ES-I3 (cell line): Measurements from ENCODE around the gene GIPR.
"Not testable (repeated sequence)": the region's sequence is repeated elsewhere in the genome, so short reads cannot be mapped to it uniquely, and the experiment has no call there.

Experiments
- H3K36me3 ChIP-seq: 2 replicates; pipeline ENCODE4 v1.6.1; 2013; ENCODE audit warnings: mild to moderate bottlenecking, low read length, control low read depth, moderate library complexity; ENCODE audit not compliant: insufficient read depth
- H3K4me1 ChIP-seq: 2 replicates; pipeline ENCODE4 v1.6.1; 2013; ENCODE audit warnings: mild to moderate bottlenecking, control low read depth, low read length; ENCODE audit not compliant: insufficient read depth
- H3K9ac ChIP-seq: 2 replicates; pipeline ENCODE4 v1.6.1; 2013; ENCODE audit warnings: low read depth, mild to moderate bottlenecking, low read length, moderate library complexity
- H3K9me3 ChIP-seq: 2 replicates; pipeline ENCODE4 v1.6.1; 2013; ENCODE audit warnings: mild to moderate bottlenecking, low read length, moderate library complexity; ENCODE audit not compliant: control insufficient read depth, insufficient read depth

The GIPR gene

GRCh38 chr19:45717131-45717982, 49.3 kb downstream of the GIPR start:
- peaks cover 16% of the 10 kb centered on the region; the same call in 1 of the 2 replicates for H3K4me1 ChIP-seq
- no peaks in the 10 kb centered on the region for H3K9me3 ChIP-seq
- peaks cover 3% of the 10 kb centered on the region; the same call in 1 of the 2 replicates for H3K36me3 ChIP-seq
- peak overlapping the region; percentile 92 for H3K9ac ChIP-seq

DNA sequence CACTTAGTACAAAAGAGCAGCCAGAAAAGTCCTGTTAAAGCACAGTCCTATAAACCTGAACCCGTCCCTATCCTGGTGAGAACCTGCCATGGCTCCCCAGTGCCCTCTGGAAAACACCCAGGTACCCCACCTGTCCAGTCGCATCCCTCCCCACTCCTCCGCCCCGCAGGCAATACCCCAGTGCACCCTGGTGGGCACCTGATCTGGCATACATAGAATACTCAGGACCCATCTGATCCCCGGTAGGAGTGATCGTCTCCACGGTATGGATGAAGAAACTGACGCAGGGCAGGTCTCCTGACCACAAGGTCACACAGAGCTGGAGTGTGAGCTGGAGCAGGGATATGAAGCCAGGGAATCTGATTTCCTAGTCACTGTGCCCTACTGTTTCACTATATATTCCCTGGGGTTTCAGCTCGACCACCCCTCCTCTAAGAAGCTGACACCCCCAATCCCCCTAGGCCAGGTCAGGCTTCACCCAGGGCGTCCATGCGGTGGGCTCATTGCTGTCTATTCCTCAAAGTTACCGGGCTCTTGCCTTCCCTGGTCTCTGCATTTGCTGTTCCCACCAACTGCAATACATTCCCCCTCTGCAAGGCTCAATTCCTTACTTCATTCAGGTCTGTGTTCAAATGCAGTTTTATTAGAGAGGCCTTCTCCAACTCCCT, 50.1 kb downstream of the GIPR start:
- Histone ChIP-seq H3K36me3 (peaks cover 7% of the 10 kb centered on the region), H3K9me3 (no peaks in the 10 kb centered on the region), H3K4me1 (peaks cover 16% of the 10 kb centered on the region; the same call in 1 of the 2 replicates), H3K9ac (peak overlapping the region; percentile 69)

DNA sequence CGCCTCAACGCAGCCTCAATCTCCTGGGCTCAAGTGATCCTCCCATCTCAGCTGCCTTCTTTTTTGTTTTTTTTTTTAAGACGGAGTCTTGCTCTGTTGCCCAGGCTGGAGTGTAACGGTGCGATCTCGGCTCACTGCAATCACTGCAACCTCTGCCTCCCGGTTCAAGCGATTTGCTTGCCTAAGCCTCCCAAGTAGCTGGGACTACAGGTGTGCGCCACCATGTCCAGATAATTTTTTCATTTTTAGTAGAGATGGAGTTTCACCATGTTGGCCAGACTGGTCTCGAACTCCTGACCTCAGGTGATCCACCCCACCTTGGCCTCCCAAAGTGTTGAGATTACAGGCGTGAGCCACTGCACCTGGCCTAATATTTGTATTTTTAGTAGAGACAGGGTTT, 52.0 kb downstream of the GIPR start:
- not testable (repeated sequence) for H3K36me3 ChIP-seq, H3K9ac ChIP-seq, H3K9me3 ChIP-seq
- H3K4me1 ChIP-seq: peaks cover 15% of the 10 kb centered on the region; the same call in 1 of the 2 replicates

- not testable (repeated sequence) for H3K4me1 ChIP-seq, H3K9me3 ChIP-seq, H3K9ac ChIP-seq, H3K36me3 ChIP-seq
Observed at GRCh38 chr19:45728683-45729082, 60.7 kb downstream of the GIPR start.

- Histone ChIP-seq H3K36me3 (no peaks in the 10 kb centered on the region), H3K9ac (peak overlapping the region; percentile 75), H3K4me1 (peaks cover 3% of the 10 kb centered on the region; the same call in 1 of the 2 replicates), H3K9me3 (no peaks in the 10 kb centered on the region)
Observed at GRCh38 chr19:45729800-45730290, 61.8 kb downstream of the GIPR start.

DNA sequence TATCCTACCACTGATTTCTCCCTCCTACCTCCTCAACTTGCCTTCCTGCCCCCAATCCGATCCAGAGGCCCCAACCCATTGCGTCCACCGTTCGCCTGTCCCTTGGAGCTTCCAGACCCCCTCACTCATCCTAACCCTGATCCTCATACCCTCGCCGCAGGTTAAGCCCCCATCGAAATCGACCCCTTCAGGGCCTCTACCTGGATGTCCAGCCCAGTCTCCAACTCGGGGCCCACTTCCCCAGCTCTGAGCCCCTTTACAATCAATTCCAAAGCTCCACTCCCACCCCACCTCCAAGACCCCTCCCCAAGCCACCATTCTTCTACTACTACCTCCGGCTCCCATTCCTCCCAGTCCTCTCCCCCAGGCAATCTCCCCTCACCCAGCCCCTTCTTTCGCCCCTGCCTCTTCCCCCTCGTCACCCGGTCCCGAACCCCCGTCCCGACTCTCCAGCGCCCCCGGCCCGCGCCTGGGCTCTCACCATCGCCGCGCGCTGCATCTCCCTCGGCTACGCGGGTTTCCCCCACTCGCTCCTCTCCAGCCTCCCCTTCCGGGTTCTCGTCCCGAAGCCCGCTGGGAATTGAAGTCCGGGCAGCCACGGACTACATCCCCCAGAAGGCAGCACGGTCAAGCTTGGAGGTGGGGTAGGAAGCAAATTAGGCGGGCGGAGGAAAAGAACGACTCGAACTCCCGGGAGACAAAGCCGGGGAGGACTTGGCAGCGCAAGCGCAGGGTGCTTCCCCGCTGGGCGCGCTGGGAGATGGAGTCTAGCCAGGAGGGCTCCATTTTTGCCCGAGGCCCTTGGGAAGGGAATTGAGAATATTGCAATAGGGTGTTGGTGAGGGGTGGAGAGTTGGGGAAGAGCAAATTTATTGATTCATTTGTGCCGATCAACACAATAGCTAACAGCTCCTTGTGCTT, 62.6 kb downstream of the GIPR start, which contains the start of gene FBXO46:
TSS of gene FBXO46 (minus strand) at position 529 of the 921 bp plus-strand sequence. CDS start 17,401 bp downstream, outside the sequence.
- peaks cover 3% of the 10 kb centered on the region; the same call in 1 of the 2 replicates for H3K4me1 ChIP-seq
- no peaks in the 10 kb centered on the region for H3K36me3 ChIP-seq
- H3K9ac ChIP-seq: peak within 1 kb of the TSS; percentile 75
- H3K9me3 ChIP-seq: no peaks in the 10 kb centered on the region
